GM12874 (cell line): ENCODE measurements around the gene HOXA2.

Experiments used
- CTCF ChIP-seq: IDR thresholded peaks from 2 replicates; pipeline ENCODE4 v1.5.1; 2011; ENCODE audit warnings: low read depth, mild to moderate bottlenecking, control low read depth, low read length, moderate library complexity; ENCODE audit not compliant: insufficient read depth

HOXA2 gene

DNA sequence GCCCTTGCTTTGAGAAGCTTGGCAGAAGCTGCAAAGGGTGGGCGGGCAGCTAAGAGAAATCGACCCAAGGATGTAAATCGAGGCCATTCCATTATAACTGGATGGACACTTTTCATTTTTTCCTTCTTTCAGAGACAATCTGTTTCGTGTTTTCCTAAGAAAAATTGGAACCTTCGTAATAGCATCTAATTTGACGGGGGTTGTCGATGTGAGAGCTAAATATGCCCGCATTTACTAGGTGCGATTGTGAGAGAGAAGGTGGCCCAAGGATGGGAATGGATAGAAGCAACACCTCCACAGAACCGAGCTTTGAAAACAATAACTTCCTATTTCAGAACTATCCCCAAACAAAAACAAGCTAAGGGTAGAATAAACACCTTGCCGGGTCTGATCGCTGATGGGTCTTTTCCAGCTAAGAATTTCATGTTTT is 28.9 kb upstream of the HOXA2 start:
- no peak for TF ChIP-seq CTCF

GRCh38 chr7:27130540-27131389 is 28.3 kb upstream of the HOXA2 start, which contains the start of gene HOXA4:
Gene HOXA4 (minus strand): TSS chr7:27130757. CDS start chr7:27130733, 24 bp downstream.
- TF ChIP-seq CTCF: no peak

- TF ChIP-seq CTCF: no peak
These were observed 27.5 kb upstream of the HOXA2 start for GRCh38 chr7:27129729-27130539.

DNA sequence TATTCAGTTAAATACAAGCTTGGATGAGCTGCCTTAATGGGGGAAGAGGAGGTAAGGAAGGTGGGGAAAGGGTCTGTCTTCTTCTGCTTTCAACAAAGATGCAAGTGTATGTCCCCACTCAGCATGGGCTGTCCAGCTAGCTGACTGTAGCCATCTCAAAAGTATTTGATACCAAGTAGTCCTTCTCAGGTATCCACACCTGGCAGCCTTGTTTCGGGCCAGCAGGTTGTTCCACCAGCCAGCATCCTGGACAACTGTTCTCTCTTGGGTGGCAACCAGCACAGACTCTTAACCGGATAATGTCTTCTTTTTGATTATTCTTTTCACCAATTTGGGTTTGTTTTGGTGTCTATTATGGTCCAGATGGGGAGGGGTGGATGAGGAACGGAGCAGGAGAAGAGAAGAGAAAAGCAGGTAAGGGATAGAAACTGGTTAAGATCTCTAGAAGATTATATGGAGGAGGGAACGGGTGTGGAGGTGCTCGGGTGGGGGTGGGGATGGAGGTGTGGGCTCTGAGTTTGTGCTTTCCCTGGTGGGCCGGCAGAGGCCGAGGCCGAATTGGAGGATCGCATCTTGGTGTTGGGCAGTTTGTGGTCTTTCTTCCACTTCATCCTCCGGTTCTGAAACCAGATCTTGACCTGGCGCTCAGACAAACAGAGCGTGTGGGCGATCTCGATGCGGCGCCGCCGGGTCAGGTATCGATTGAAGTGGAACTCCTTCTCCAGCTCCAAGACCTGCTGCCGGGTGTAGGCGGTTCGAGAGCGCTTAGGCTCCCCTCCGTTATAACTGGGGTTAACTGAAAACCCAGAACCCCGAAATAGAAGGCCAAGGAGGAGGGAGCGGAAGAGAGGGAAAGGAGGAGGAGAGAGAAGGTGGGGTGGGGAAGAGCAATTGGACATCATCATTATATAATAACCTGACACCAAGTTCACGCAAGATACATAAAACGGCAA is 26.6 kb upstream of the HOXA2 start:
- no peak for TF ChIP-seq CTCF

GRCh38 chr7:27128034-27128433 is 25.6 kb upstream of the HOXA2 start:
- TF ChIP-seq CTCF: no peak

GRCh38 chr7:27126596-27127327 is 24.3 kb upstream of the HOXA2 start:
- TF ChIP-seq CTCF: no peak
